Measurements from ENCODE around the gene C2CD3.

The C2CD3 gene, protein sequence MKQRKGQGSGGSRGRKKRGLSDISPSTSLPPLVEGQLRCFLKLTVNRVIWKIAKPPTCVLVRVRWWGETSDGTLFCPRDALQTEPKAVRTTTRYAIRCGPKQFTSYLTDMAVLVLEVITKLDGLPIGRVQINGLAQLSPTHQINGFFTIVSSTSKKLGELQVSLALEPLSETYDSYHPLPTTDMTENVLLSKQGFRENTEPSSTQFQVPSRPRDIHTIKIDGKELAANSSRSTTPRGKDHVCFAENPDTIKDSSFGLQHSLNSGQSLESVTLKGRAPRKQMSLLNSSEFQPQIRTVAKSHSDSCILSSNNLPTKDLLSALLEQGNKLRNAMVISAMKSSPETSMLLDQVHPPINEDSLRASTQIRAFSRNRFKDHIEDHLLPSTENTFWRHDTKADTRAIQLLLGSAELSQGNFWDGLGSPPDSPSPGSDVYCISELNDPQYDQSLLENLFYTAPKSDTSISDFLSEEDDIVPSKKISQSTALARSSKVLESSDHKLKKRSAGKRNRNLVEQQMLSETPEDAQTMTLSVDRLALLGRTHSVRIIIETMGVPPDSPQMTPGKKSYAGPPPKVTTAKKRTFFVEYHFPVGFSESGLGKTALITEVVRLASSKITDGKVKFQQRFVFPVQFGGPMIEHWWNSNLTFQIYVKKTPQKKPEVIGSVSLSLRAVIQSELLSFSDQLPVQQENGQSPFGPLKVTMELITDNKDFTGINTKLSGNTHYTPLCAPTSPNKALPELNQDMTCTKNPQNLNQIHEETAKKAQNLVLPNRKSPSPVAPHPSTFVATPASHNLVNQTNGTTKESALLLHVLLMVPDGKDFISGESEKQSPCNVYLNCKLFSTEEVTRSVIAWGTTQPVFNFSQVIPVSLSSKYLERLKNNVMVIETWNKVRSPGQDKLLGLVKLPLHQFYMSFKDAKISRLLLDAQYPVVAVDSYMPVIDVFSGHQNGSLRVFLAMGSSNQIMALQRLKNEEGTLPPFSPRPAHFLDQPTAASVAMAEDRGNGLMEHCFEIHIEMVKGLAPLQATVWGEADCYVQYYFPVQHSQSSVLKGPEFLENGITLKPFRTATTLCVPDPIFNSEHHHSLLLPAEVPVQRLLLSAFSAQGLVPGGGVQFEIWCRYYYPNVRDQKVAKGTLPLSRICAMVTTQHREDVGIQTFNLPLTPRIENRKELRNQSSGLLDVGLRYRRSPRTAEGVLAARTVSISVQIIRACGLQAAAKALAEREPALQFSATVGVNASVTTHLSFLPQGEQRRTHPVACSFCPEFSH (N-terminal part only)

DNA sequence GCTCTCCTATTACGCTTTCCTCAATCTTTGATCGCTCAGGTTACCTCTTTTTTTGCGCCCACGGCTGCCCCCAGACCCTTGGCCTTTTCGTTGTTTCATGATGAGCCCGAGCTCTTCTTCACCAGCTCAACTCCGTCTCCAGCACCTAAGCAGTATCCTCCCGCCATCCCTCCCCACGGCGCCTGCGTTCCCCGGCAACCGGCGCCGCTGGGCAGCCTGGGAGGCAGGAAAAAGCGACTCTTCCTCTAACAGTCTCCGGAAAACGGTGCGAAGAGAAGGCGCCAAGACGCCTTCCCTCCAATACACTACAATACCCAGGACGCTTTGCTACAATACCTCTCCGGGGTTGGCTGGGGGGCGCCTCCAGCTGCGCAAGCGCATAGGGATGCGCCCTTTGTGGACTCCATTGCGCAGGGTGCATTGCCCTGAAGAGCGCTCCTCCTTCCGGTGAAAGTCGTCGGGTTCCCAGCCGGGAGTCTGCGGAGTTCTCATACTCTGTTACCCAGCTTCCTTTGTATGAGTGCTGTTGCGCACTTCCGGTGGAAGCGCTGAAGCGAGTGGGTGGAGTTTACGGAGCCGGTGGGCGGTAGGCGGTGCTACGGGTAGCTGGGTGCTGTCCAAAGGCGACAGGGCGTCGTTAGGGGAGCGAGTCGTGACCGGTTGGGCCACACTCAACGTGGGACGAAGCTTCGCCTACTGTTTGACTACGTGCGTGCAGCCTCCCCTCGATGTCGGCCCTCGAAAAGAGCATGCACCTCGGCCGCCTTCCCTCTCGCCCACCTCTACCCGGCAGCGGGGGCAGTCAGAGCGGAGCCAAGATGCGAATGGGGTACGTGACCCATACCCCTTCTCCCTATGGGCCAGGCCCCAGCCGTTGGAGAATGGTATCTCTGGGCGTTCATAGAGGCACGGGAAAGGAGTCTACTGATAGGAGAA is at the start of gene C2CD3, which contains the start of gene PPME1:
TSS of gene C2CD3 (minus strand) at position 309 of the 936 bp plus-strand sequence. CDS start at position 99, 210 bp downstream.
TSS of gene PPME1 (plus strand) at position 596 of the 936 bp plus-strand sequence. CDS start at position 729, 133 bp downstream.
- peak; percentile 84 to 96 (median 94) for DNase-seq (ENCODE audit: low read depth in 3 of 3)

DNA sequence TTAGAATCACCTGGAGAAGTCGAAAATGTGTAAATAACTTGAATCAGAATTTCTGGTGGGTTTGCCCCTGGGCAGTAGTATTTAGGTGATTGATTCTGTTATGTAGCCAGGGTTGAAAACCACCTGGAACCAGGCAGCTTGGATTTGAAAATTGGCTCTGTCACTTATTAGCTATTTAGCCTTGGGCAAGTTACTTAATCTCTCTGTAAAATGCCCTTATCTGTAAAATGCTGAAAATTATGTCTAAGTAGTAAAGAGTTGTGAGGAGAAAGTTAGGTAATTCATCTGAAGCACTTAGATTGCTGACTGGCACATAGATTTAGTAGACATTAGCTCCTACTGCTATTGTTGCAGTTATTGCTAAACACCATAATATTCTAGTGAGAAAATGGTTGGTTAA is 49.6 kb upstream of the C2CD3 start:
- no peak for DNase-seq (ENCODE audit: low read depth in 3 of 3)

DNA sequence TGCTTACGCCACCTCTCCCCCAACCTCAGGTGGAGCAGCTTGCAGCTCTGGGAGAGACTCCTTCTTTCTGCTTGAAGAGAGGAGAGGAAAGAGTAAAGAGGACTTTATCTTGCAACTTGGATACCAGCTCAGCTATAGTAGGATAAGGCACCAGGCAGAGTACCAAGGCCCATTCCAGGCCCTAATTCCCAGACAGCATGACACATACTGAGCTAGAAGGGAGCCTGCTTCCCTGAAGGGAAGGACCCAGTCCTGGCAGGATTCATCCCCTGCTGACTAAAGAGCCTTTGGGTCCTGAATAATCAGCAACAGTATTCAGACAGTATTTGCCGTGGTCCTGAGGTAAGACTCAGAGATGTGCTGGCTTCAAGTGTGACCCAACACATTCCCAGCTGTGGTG is 41.7 kb upstream of the C2CD3 start:
- DNase-seq (ENCODE audit: low read depth in 3 of 3), result no peak

DNA sequence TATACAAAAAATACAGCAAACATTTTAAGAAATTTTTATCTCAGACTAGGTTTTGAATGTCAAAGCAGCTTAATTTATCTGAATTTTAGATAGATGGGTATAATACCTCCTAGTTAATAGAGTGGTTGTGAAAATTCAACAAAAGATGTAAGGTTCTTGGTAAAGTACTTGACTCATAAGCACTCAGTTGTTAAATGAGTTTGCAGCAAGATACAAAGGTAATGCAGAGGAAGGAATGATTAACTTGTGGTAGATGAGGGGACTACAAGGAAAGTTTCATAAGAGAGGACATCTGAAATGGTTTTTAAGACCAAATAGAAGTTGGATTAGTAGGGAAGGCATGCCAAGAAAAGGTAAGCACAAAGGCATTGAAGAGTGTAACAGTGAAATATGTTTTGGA is 37.7 kb upstream of the C2CD3 start:
- no peak for DNase-seq (ENCODE audit: low read depth in 3 of 3)

DNA sequence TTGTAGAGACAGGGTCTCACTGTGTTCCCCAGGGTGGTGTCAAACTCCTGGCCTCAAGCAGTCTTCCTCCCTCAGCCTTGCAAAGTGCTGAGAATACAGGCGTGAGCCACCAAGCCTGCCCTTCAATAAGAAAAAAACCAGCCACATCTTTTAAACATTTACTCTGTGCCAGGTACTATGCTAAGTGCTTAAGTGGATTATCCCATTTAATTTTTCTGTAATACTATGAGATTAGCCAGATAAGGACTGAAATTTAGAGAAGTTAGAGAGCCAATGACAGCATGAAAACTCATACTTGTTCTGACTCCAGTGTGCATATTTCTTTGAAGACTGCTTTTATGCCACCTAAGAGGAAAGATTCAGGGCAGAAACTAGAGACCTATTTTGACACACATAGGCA is 35.9 kb upstream of the C2CD3 start:
- no peak for DNase-seq (ENCODE audit: low read depth in 3 of 3)

DNA sequence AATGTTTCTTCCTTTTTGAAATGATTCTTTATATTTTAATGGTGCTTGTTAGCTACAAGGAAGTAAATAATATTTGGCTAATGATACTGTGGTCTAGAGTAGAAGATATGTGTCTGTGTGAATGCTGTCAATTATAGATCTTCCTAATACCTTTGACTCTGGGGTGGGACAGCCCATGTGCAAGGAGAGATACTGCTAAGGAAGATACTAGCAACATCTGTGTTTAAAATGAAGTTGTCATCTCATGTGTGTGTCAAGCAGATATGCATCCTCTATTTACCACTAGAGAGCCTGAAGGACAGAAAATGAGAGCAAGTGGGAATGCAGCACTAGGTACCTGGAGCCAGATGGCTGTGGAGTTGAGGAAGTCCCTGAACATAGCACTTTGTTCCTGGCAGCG is 34.4 kb upstream of the C2CD3 start:
- no peak for DNase-seq (ENCODE audit: low read depth in 3 of 3)

DNA sequence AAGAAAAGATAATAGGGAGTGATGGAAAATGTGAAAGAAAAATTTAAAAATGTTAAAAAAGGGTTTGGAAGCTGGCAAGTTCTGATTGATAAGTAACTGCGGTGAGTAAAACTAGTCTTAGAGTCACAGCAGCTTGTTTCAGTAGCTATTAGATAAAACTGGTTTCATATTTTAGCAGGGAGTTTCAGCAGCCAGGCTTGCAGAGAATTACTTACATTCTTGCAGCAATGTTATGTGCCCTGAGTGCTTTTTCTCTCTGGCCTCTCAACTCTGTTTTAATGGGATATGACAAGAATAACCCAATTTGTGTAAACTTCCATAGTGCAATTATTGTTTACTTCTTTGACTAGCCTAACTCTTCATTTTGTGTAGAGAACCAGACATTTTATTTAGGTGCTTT is 33.9 kb upstream of the C2CD3 start:
- no peak for DNase-seq (ENCODE audit: low read depth in 3 of 3)

DNA sequence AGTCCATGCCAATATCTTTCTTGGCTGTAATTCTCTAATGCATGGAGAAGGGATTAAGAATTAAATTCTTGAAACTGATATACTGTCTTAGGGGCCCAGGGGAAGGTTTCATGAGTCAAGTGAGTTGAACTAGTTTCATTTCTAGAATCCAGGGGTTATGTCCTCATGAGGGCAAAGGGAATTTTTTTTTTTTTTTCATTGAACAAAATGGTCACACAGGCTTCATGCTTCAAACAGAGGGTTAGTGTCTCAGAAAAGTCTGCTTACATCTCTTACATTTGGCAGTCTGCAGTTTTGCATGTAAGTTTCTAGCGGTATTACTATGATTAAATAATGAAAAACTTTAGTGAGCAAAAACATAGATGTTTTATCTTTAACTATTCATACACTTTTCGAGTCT is 33.2 kb upstream of the C2CD3 start:
- DNase-seq (ENCODE audit: low read depth in 3 of 3), result no peak

DNA sequence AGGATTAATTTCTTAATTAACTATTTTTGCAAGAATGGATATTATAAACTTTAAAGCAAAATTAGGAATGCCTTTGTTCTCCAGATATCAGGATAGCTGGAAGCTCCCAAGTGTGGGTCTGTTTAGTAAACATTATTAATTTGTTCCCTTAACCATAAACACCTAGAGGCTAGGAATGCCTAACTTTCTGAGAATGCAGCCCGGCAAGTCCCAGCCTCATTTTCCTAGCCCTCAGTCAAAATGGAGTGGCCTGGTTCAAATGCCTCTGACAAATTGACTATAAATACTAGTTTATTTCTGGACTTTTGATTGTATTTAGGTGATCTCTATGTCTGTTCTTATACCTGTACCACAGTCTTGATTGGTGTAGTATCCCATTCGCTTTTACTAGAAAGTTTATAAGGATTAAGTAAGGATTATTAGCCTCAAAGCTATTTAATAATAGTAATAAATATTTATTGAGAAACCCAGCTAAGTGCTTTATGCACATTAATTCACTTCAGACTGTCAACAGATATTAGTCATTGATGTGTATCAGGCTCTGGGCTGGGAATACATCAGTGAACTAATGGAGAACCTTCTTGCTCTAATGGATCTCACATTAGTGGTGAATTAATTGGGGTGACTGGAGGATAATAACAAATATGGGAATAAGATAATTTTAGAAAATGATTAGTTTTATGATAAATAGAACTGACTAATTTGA is 26.1 kb upstream of the C2CD3 start:
- no peak for DNase-seq (ENCODE audit: low read depth in 3 of 3)

DNA sequence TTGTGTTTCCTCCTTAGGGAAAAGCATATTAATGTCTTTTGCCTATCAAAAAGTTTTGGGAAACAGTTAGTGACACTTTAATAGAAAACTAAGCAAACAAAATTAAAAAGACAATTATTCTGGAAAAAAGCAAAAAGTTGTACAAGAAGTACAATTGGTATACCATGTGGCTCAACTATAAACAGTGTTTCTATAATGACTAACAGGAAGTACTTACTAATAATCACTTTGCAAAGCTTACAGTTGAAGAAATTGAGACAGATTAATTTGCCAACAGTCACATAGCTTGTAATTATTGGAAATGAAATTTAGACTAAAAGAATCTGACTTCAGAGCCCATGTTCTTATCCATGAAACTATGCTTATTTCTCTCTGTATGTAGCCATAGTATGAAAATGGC is 25.0 kb upstream of the C2CD3 start:
- DNase-seq (ENCODE audit: low read depth in 3 of 3), result no peak

DNA sequence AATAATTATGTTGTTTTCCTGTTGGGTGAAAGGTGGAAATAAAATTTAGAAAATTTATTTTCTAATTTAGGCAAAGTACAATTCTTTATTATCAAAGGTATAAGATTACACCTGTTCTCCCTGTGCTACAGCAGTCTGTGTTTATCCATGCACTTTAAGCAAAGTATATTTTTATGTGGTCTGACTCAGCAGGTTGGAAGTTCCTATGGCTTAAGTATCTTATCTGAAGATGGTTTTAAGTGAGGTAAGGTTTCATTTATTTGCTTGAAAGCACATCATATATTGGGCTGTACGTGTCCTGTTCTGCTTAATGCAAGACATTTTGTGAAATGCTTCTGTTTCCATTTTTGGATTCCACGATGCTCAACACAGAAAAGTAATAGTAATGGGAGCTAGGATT is 14.9 kb upstream of the C2CD3 start:
- no peak for DNase-seq (ENCODE audit: low read depth in 3 of 3)

DNA sequence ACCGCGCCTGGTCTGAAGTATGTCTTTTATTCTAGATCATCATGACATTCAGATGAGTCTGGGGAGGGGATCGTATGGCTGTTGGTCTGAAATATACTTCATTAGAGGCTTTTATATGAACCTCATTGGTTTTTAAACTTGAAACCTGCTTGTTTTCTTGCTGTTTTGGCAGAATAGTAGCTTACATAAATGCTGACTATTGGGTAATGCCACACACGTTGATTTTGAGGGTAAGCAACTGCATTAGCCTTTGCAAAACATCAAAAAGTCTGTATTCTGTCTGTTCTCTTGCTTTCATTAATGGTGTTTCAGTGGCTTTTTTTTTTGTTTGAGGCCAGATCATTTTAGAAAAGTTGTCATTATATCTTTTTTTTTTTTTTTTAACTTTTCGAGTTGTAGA is 14.5 kb upstream of the C2CD3 start:
- no peak for DNase-seq (ENCODE audit: low read depth in 3 of 3)

DNA sequence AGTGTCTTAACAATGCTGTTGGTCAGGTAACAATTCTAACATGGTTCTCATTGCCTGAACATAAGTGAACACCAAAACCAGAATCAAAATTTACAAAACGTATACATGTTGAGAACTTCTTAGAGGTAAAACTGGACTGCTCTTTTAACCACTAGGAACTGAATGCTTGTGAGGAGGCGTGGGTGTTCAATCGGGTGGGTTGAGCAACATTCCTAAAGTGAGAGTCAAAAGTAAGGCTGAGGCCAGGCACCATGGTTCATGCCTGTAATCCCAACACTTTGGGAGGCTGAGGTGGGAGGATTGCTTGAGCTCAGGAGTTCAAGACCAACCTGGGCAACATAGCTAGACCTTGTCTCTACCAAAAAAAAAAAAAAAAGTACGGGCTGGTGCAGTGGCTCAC is 11.8 kb upstream of the C2CD3 start:
- DNase-seq (ENCODE audit: low read depth in 3 of 3), result no peak

DNA sequence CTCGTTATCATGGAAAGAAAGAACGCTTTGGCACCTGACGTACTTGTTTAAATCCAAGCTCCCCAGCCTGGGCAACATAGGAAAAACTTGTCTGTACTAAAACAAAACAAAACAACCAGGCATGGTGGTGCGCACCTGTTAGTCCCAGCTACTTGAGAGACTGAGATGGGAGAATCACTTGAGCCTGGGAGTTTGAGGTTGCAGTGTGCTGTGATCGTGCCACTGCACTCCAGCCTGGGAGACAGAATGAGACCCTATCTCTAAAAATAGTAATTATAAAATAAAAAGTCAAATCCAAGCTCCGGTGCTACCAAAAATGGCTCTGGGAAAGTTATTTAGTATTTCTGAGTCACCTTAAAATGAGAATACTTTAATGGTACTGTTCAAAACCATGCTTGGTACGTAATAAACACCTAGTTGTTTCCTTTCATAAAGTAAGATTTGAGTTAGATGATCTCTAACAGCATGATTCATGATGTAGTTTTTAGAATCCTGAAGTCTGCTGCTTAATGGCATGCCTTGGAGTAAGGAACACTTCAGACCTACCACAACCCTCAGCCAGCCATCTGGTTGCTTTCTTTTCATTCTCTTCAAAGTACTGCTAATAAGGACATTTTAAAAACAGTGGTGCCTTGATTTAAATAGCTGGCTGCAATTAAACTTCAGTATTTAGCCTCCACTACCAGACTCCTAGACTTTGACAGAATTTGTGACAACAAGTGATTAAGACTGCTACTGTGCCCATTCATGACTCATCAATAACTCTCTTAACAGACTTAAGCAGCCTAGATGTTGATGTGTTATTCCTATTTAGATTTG is 8.6 kb upstream of the C2CD3 start:
- no peak for DNase-seq (ENCODE audit: low read depth in 3 of 3)

DNA sequence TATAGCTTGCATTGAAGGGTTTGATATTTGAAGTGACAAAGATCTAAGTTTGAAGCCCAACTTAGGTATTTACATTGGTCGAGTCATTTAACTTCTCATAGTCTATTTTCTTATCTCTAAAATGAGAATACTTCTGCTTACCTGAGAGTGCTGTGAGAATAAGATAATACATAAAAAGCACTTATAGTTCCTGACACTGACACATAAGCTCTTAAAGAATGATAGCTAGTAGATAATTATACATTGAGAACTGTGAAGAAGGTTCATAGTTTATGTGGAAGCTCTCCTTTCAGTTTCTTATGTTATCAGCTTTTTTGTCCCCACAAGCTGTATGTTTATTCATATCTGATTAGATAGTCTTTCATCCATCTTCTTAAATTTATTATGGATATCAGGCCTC is 5.1 kb upstream of the C2CD3 start:
- no peak for DNase-seq (ENCODE audit: low read depth in 3 of 3)

DNA sequence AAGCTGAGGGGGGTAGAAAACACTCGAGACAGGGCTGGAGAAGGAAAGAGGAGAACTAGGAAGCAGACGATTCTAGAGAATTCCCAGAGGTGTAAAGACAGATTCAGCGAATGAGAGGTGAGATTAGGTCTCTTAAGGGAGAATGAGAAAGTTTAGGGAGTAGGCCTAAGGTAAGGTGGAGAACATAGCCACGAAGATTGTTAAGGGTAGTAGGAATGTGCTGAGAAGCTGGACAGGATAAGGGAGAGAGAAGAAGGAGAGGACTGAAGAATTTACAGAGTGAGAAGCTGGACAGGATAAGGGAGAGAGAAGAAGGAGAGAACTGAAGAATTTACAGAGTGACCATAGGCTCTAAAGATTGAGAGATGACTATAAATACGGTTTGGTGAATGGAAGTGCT is 1.2 kb upstream of the C2CD3 start:
- no peak for DNase-seq (ENCODE audit: low read depth in 3 of 3)

DNA sequence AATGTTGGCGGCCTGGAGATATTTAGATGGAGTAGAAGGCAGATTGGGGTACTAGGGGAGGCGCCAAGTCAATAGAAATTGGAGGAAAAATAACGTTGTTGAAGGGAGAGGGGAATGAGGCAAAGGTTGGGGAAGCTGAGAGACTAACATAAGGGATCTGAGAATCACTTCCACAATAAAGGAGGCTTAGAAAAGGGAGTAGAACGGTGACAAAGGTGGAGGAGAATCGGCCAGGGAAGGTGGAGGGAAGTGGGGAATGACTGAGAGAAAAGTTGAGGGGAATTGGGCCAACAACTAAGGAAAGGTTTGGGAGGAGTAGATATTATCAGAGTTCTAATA is 797 bp upstream of the C2CD3 start:
- DNase-seq (ENCODE audit: low read depth in 3 of 3), result no peak

DNA sequence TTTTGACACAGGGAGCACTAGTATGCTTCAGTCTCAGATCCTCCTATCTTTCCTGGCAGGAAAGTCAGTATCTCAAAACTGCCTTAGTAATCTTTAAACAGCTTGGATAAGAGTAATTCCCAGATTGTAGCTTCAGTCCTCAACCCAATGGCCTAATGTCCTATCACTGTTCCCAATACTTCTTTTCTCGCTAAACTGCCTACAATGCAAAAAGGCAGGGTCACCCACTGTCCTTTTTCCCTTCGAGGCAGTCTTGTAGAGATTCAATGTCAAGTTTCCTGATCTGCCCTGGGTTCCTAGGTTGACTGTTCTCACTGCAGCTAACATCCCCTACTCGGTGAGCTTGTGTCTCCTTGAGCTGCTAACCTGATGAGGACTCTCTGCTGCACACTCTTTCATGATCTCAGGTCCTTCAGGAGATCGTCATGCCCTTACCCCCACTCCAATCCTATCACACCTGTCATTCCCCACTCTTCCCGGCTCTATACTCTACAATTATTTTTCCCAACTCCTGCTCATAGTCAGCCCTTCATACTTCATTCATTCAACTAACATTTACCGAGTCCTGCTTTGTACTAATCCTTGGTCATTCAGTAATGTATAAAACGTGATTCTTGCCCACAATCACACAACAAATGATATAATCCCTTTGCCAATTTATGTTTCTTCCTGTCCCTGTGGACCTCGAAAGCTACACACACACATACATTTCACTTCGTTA is 904 bp downstream of the C2CD3 start:
- no peak for DNase-seq (ENCODE audit: low read depth in 3 of 3)

DNA sequence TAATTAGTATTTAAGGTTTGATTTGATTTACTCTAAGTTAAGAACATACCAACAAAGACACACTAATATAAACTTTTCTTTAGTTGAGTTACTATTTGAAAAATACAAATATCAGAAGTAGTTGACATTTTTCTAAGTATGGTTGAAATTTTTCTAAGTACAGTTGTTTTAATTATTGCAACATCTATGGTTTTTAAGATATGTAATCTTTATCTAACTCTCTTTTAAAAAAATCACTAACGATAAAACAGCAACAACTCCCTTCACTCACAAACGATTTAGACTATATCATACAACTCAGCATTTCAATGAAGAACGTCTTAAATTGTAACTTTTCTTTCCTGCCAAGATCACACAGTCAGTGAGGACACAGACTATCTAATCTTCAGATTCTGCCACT is 2.0 kb downstream of the C2CD3 start:
- no peak for DNase-seq (ENCODE audit: low read depth in 3 of 3)
